GM12873 (cell line): Measurements from ENCODE around the gene ALPK3.

Experiments
- TF ChIP-seq, protein P1 (sequence below): IDR thresholded peaks from 2 replicates; pipeline ENCODE4 v1.5.1; 2012; ENCODE audit warnings: low read depth, mild to moderate bottlenecking, moderate library complexity, low read length, control low read depth; ENCODE audit not compliant: insufficient read depth; ENCODE audit errors: missing control alignments

ALPK3 gene

GRCh38 chr15:84909782-84910181 is 92.6 kb downstream of the ALPK3 start:
- TF ChIP-seq, protein P1, sequence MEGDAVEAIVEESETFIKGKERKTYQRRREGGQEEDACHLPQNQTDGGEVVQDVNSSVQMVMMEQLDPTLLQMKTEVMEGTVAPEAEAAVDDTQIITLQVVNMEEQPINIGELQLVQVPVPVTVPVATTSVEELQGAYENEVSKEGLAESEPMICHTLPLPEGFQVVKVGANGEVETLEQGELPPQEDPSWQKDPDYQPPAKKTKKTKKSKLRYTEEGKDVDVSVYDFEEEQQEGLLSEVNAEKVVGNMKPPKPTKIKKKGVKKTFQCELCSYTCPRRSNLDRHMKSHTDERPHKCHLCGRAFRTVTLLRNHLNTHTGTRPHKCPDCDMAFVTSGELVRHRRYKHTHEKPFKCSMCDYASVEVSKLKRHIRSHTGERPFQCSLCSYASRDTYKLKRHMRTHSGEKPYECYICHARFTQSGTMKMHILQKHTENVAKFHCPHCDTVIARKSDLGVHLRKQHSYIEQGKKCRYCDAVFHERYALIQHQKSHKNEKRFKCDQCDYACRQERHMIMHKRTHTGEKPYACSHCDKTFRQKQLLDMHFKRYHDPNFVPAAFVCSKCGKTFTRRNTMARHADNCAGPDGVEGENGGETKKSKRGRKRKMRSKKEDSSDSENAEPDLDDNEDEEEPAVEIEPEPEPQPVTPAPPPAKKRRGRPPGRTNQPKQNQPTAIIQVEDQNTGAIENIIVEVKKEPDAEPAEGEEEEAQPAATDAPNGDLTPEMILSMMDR: no peak

DNA sequence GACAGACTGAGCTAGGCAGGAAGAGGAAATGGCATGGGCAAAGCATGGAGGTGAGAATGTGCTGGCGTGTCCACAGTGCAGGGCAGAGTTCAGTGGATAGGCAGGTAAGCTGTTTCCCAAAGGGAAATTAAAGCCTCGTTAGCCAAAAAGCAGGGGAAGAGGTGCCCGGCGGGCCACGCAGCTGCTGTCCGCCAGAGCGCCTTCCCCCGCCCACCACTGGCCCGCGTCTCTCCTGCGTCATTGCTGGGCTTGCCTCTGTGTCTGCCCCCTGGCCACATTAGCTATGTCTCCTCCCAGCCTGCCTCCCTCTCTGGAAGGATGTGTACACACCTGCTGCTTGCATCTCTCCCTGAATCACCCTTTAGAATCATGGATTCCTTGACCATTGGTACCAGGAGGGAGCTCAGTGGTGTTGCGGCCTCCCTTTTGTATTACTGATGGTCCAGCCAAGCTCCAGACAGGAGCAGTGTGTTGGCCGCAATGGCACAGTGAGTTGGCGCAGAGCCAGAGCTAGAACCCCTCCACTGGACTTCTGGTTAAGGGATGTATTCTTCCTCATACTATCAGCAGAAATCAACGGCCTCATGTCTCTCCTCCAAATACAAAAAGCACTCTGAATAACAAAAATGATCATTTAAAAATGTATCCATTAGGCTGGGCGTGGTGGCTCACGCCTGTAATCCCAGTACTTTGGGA is 93.9 kb downstream of the ALPK3 start:
- TF ChIP-seq, protein P1: no peak

- TF ChIP-seq, protein P1: no peak
These were observed 94.9 kb downstream of the ALPK3 start for GRCh38 chr15:84911879-84912660.

- TF ChIP-seq, protein P1: no peak
These were observed 96.2 kb downstream of the ALPK3 start for GRCh38 chr15:84913360-84913723.

DNA sequence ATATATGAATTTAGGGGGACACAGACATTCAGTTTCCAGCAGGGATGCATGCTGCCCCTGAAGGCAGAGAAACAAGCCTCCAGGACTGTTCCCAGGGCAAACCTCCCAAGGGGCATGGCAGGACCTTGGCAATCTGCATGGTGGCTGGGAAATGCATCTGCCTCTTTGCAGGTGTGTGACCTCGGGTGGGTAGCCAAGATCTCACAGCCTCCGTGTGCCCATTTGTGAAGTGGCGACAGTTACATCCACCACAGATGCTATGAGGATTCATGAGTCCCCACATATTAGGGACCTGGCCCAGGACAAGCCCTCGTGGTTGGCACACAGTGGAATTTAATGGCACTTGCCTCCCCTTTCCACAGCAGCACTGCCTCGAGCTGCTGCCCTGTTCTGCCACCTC is 97.2 kb downstream of the ALPK3 start:
- TF ChIP-seq, protein P1: no peak

DNA sequence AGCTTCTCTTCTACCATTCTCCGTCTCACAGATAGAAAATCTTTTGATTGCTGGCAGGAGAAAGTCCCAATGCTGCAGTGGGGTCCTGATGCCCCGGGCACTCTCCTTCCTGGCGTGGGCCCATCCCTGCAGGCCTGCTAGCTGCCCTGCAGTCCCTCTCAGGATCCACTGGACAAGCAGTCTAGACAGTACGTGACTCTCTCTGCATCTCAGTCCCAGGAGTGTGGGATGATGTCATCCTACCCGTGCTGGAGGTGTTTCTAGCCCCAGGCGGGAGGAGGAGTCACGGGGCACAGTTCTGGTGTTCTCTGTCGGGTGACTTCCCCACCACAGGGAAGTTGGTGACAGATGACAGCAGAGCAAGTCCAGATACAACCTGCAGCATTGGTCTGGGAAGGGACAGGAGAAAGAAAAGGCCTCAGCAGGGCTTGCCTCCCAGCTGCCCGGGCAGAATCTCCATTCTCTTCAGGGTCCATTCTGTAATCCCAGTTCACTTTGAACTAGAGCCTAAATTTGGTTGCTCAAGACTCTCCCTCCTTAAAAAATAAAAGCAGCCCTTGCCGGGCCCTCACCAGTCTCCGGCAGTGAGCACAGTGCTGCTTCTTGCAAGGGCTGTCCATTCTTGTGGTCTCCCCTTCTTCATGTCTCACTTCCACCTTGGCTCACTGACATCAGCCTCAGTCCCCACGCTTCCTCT is 97.9 kb downstream of the ALPK3 start:
- TF ChIP-seq, protein P1: no peak

- TF ChIP-seq, protein P1: no peak
These were observed 98.4 kb downstream of the ALPK3 start for GRCh38 chr15:84915606-84915958.
